Measurements from ENCODE around the gene CHRNA9.

- TF ChIP-seq, protein P1, sequence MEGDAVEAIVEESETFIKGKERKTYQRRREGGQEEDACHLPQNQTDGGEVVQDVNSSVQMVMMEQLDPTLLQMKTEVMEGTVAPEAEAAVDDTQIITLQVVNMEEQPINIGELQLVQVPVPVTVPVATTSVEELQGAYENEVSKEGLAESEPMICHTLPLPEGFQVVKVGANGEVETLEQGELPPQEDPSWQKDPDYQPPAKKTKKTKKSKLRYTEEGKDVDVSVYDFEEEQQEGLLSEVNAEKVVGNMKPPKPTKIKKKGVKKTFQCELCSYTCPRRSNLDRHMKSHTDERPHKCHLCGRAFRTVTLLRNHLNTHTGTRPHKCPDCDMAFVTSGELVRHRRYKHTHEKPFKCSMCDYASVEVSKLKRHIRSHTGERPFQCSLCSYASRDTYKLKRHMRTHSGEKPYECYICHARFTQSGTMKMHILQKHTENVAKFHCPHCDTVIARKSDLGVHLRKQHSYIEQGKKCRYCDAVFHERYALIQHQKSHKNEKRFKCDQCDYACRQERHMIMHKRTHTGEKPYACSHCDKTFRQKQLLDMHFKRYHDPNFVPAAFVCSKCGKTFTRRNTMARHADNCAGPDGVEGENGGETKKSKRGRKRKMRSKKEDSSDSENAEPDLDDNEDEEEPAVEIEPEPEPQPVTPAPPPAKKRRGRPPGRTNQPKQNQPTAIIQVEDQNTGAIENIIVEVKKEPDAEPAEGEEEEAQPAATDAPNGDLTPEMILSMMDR (IDR thresholded peaks at IDR 0.05): no peak
- TF ChIP-seq RAD21 (IDR thresholded peaks at IDR 0.05; ENCODE audit: low read length) (no peak), MAX (IDR thresholded peaks at IDR 0.05; ENCODE audit: low read depth) (no peak), MXI1 (IDR thresholded peaks at IDR 0.05; ENCODE audit: low read depth, low read length) (no peak), POLR2AphosphoS5 (IDR thresholded peaks at IDR 0.05; ENCODE audit: low read depth, low read length) (no peak), GABPA (IDR thresholded peaks at IDR 0.05; ENCODE audit: low read depth) (no peak), NFIC (IDR thresholded peaks at IDR 0.05; ENCODE audit: borderline replicate concordance) (no peak), TCF12 (IDR thresholded peaks at IDR 0.05) (no peak)
- TF ChIP-seq, protein P2, sequence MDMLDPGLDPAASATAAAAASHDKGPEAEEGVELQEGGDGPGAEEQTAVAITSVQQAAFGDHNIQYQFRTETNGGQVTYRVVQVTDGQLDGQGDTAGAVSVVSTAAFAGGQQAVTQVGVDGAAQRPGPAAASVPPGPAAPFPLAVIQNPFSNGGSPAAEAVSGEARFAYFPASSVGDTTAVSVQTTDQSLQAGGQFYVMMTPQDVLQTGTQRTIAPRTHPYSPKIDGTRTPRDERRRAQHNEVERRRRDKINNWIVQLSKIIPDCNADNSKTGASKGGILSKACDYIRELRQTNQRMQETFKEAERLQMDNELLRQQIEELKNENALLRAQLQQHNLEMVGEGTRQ (IDR thresholded peaks at IDR 0.05; ENCODE audit: borderline replicate concordance, low read depth, low read length): no peak
- TF ChIP-seq, protein P3, sequence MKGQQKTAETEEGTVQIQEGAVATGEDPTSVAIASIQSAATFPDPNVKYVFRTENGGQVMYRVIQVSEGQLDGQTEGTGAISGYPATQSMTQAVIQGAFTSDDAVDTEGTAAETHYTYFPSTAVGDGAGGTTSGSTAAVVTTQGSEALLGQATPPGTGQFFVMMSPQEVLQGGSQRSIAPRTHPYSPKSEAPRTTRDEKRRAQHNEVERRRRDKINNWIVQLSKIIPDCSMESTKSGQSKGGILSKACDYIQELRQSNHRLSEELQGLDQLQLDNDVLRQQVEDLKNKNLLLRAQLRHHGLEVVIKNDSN (IDR thresholded peaks at IDR 0.05; ENCODE audit: borderline replicate concordance, low read depth): no peak
Measured at GRCh38 chr4:40347472-40347871, 12.3 kb downstream of the CHRNA9 start.
